HG03342 (cell line): Measurements from ENCODE around the gene CDH4.

Experiments used
- ATAC-seq: cut with Tn5 transposase; IDR thresholded peaks from one replicate; pipeline ENCODE4 v1.9.1; 2021; ENCODE audit warnings: mild to moderate bottlenecking, moderate library complexity; ENCODE audit not compliant: unreplicated experiment

Gene CDH4

DNA sequence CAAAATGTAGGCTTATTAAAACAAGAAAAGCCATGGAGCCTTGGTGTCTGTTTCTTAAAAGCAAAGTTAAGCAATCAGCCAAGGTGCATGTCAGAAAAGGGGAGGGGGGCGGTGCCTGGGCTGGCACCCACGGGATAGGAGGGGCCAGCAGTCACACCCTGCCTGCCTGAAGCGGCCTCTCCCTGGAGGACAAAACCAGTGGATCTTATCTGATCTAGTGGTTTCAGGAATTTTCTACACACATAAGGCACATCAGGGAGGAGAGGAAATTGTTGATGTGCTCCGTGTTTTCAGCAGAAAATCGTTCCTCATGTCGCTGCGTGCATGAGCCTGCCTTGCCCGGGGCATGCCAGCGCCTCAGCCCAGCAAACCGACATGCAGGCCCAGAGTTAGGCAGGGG, 537.3 kb downstream of the CDH4 start:
- no peak for ATAC-seq

DNA sequence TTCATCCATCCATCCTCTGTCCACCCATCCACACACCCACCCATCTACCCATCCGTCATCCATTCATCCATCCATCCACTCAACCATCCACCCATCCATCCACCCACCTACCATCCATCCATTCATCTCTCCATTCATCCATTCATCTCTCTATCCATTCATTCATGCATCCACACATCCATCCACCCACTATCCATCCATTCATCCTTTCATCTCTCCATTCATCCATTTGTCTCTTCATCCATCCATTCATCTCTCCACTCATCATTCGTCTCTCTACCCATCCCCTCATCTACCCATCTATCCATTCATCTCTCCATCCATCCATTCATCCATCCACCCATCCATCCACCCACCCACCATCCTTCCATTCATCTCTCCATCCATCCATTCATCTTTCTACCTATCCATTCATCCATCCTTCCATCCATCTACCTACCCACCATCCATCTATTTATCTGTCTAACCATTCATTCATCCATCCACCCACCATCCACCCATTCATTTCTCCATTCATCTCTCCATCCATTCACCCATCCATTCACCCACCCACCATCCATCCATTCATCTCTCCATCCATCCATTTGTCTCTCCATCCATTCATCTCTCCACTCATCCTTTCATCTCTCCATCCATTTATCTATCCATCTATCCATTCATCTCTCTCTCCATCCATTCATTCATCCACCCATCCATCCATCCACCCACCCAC, 538.2 kb downstream of the CDH4 start:
- no peak for ATAC-seq

- no peak for ATAC-seq
Measured at GRCh38 chr20:61791995-61792394, 539.9 kb downstream of the CDH4 start.

DNA sequence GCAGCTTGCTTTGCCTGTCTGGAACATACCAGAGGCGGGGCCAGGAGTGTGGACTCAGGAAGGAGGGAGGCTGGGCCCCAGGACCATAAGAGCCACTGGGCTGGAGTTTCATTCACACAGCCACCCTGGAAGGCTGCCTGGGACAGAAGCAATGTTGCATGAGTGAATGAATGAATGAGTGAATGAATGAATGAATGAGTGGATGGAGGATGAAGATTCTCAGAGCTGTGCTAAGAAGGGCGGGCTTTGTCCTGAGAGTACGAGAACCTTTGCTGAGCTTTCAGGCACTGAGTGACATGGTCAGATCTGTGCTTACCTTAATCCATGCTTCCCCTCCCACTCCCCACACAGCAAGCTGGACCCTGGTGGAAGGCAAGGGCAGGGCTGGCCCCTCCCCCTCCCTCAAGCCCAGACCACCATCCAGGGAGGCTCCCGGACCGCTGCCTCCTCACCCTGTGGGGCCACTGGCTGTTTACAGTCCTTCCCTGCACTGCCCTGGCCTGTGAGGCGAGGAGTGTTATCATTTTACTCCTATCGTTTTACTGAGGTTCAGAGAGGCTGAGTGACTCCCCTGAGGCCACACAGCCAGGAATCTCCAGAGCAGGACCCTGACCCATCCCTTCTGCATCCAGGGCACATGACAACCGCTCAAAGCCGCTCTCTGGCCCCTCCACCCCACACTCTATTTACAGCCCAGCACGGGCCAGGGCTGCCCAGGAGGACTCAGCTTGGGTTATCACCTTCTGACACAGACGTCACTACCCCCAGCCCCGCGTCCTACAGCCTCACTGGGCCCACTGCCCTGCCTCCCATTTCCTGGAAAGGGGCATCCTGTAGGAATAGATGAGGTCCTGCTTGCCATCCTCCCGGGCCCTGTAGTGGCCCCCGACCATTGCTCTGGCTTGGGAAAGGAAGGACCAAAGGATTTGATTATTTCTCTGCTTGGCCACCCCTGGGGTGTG, 543.9 kb downstream of the CDH4 start:
- no peak for ATAC-seq

GRCh38 chr20:61796738-61797137, 544.7 kb downstream of the CDH4 start:
- no peak for ATAC-seq

GRCh38 chr20:61797200-61797599, 545.1 kb downstream of the CDH4 start:
- ATAC-seq = no peak

- ATAC-seq = no peak
Measured at GRCh38 chr20:61797971-61798411, 545.9 kb downstream of the CDH4 start.

- ATAC-seq = no peak
Measured at GRCh38 chr20:61798632-61799031, 546.6 kb downstream of the CDH4 start.

DNA sequence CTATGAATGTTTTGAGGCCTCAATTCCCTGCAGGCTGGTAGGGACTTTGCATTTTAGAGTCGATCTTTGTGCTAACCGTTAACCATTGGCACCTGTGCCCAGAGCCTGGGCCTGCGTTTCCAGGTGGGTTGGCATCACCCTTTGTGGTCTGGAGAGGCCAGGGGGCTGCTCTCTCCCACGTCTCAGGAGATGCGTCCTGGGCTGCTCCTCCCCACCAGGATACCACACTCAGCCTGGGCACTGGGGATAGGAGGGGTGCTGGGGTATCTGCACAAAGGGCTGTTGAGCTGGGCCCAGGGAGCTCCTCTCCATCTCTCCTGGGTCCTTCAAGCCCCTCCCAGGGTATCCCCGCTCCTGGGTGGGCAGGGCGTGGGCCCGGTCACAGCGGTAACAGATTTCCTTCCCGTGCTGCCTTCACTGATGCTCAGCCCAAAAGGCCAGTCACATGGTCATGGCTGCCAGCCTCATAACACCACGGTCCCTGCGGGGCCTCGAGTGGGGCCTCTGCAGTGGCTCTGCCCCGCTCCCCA, 547.4 kb downstream of the CDH4 start:
- ATAC-seq = no peak

DNA sequence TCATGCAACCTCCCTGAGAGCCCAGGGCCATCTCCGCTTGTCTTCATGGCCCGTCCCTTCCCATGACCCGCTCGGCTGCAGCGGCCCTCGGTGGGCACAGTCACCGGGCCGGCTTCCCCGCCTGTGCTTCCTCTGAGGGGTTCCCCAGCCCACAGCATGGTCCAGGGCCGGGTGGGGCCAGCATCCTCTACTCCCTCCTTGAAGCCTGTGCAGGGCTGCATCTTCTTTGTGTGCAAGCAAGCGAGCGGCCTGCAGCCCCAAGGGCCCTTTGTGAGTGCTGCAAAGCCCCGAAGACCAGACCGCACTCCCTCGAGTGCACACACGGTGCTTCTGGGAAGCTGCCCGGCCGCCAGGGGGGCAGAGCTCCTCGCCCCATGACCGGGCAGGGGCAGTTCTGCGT, 547.9 kb downstream of the CDH4 start:
- no peak for ATAC-seq

- no peak for ATAC-seq
Measured at GRCh38 chr20:61800359-61801064, 548.5 kb downstream of the CDH4 start.

GRCh38 chr20:61801065-61801360, 549.0 kb downstream of the CDH4 start:
- ATAC-seq = no peak

- no peak for ATAC-seq
Measured at GRCh38 chr20:61801428-61801827, 549.4 kb downstream of the CDH4 start.

DNA sequence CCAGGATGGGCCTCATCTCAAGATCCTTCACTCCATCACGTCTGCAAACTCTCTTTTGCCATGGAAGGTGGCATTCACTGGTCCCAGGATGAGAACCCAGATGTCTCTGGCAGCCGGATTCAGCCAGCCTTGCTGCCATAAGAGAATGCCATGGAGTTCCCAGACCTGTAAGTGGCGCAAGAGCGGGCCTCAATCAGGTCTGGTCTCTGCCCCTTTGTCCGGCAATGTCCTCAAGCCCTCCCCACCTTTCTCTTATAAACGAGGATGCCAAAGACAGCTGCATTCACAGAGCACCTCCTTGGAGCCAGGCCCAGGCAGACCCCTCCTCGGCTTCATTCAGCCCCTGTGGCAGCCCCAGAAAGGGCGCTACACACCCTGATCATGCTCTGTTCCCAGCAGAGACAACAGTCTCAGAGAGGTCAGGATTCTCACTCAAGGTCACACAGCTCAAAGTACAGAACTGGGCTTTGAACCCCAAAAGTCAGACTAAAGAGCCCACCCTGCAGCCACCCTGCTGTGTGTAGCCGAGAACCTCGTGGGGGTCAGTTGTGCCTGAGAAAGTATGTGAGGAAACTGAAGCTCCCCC, 549.9 kb downstream of the CDH4 start:
- ATAC-seq = no peak

GRCh38 chr20:61802721-61803311, 550.8 kb downstream of the CDH4 start:
- no peak for ATAC-seq

GRCh38 chr20:61803416-61803914, 551.4 kb downstream of the CDH4 start:
- ATAC-seq = no peak

- no peak for ATAC-seq
Measured at GRCh38 chr20:61803915-61804751, 552.1 kb downstream of the CDH4 start.

GRCh38 chr20:61804752-61805295, 552.8 kb downstream of the CDH4 start:
- no peak for ATAC-seq

- no peak for ATAC-seq
Measured at GRCh38 chr20:61805365-61805764, 553.3 kb downstream of the CDH4 start.
